HepG2 (cell line): ENCODE results near the gene FSCN2. TPM values are rescaled to one million over a fixed set of nuclear protein-coding genes. Genes with fewer than 3 reads are reported as not detected.

Experiments used
- ATAC-seq: fragments of 200-7000 bp; cut with Tn5 transposase; 3 replicates; pipeline ENCODE4 v1.9.1; 2020; ENCODE audit warnings: mild to moderate bottlenecking, moderate library complexity
- BruUV-seq: library from RNA; stranded (reverse); fragments of 400-500 nt; replicated peaks from 2 replicates; lab custom pipeline; 2021; lab: Mats Ljungman, UMichigan
- CTCF ChIA-PET: fragments of 300-600 bp; formaldehyde crosslinking; extraction: SDS; loops from one replicate; lab custom pipeline; 2021; ENCODE audit warnings: low total read pairs, inconsistent platforms, low intra/inter-chr PET ratio; lab: Yijun Ruan, JAX
- POLR2A ChIA-PET: fragments of 350-600 bp; sonication (Branson Sonifier 250); formaldehyde crosslinking; loops from one replicate; lab custom pipeline; 2020; ENCODE audit warnings: antibody characterized with exemption, inconsistent platforms; lab: Yijun Ruan, JAX
- DNase-seq: peaks from one replicate; pipeline ENCODE4 v3.0.0-alpha.2; 2015; ENCODE audit warnings: low spot score
- FAIRE-seq: peaks from 3 replicates; lab custom pipeline; 2011; peaks lifted over from hg19 to GRCh38; lab: Jason Lieb, UNC
- H2AFZ ChIP-seq: one replicate; pipeline ENCODE4 v1.6.1; 2011; ENCODE audit warnings: low read length, inconsistent platforms
- H3K27ac ChIP-seq: fragments of 300-600 bp; 3 replicates; pipeline ENCODE4 v1.8.0; 2011; ENCODE audit warnings: mixed run types, mild to moderate bottlenecking, mixed read lengths, low read length, inconsistent platforms; ENCODE audit not compliant: insufficient read depth; ENCODE audit errors: extremely low read length
- H3K27me3 ChIP-seq, 2 experiments: fragments of 200-600 bp in 1 of 2; 2 replicates in 1 of 2; 3 replicates in 1 of 2; pipeline versions ENCODE4 v1.6.0 to v1.8.0; 2011; ENCODE audit warnings: low read length in 2 of 2, mild to moderate bottlenecking in 2 of 2, moderate library complexity in 2 of 2, inconsistent platforms in 1 of 2; ENCODE audit not compliant: insufficient read depth in 2 of 2, control insufficient read depth in 1 of 2
- H3K36me3 ChIP-seq, 2 experiments: fragments of 200-600 bp in 1 of 2; replicated peaks in 1 of 2; 2 replicates in 1 of 2; 3 replicates in 1 of 2; pipeline versions ENCODE4 v1.5.1 to v1.8.0; 2011; ENCODE audit warnings: low read length in 2 of 2, inconsistent platforms in 1 of 2; ENCODE audit not compliant: insufficient read depth in 2 of 2, control insufficient read depth in 1 of 2
- H3K4me1 ChIP-seq: 2 replicates; pipeline ENCODE4 v1.5.1; 2012; ENCODE audit warnings: low read length, inconsistent platforms; ENCODE audit not compliant: insufficient read depth
- H3K4me2 ChIP-seq: 2 replicates; pipeline ENCODE4 v1.6.0; 2011; ENCODE audit warnings: low read depth, low read length, inconsistent platforms
- H3K4me3 ChIP-seq, 3 experiments: fragments of 200-600 bp in 1 of 3; sonication (generic), shearing (Covaris generic) in 1 of 3; replicated peaks in 1 of 3; 2 replicates each; pipeline ENCODE4 v1.5.1; 2011 to 2016; ENCODE audit warnings: low read length in 3 of 3, inconsistent platforms in 2 of 3, low read depth in 2 of 3, mild to moderate bottlenecking in 2 of 3, control low read depth in 1 of 3, mixed read lengths in 1 of 3; ENCODE audit not compliant: insufficient read depth in 1 of 3
- H3K79me2 ChIP-seq: one replicate; pipeline ENCODE4 v1.6.1; 2011; ENCODE audit warnings: low read length, inconsistent platforms; ENCODE audit not compliant: insufficient read depth
- H3K9ac ChIP-seq: 2 replicates; pipeline ENCODE4 v1.6.0; 2011; ENCODE audit warnings: mild to moderate bottlenecking, low read depth, low read length, inconsistent platforms; ENCODE audit not compliant: insufficient read depth
- H3K9me3 ChIP-seq: 2 replicates; pipeline ENCODE4 v1.5.1; 2012; ENCODE audit warnings: mild to moderate bottlenecking, low read length
- H4K20me1 ChIP-seq: 2 replicates; pipeline ENCODE4 v1.6.0; 2011; ENCODE audit warnings: inconsistent platforms, mild to moderate bottlenecking, low read length, moderate library complexity; ENCODE audit not compliant: insufficient read depth
- CHCHD3 ChIP-seq: sonication (generic); formaldehyde crosslinking; IDR thresholded peaks from 2 replicates; pipeline ENCODE4 v1.8.0; 2022; ENCODE audit warnings: mild to moderate bottlenecking, missing genetic modification reagents, moderate library complexity
- CTCF ChIP-seq: sonication (generic); formaldehyde crosslinking; IDR thresholded peaks from 2 replicates; pipeline ENCODE4 v1.5.0; 2020; ENCODE audit warnings: mild to moderate bottlenecking, missing genetic modification reagents, moderate library complexity
- HIC2 ChIP-seq: sonication (generic); formaldehyde crosslinking; IDR thresholded peaks from 2 replicates; pipeline ENCODE4 v1.9.0; 2022; ENCODE audit warnings: low read depth, missing genetic modification reagents
- RBFOX2 ChIP-seq: fragments of 200-400 bp; formaldehyde crosslinking; IDR thresholded peaks from 2 replicates; pipeline ENCODE4 v1.6.1; 2017; ENCODE audit warnings: low read depth, mild to moderate bottlenecking, low read length
- SP5 ChIP-seq: IDR thresholded peaks from 2 replicates; pipeline ENCODE4 v1.6.1; 2016; ENCODE audit warnings: low read depth, borderline replicate concordance
- ZNF383 ChIP-seq: sonication (generic); formaldehyde crosslinking; IDR thresholded peaks from 2 replicates; pipeline ENCODE4 v1.4.0; 2020; ENCODE audit warnings: missing genetic modification reagents, mild to moderate bottlenecking, borderline replicate concordance
- WGBS: methylation state at CpG from one replicate; pipeline ENCODE4 v1.1.6; 2017; ENCODE audit warnings: low lambda C conversion rate; 5-methylcytosine and 5-hydroxymethylcytosine counted together
- in situ Hi-C: cut with HindIII; loops from 2 replicates; pipeline ENCODE4 v1.10.0; 2017; ENCODE audit warnings: low pct_unique_long_range_greater_than_20kb; ENCODE audit not compliant: extremely low pct_ligation_motif_present
- intact Hi-C: fragments of 100-400 bp; cut with micrococcal nuclease; formaldehyde crosslinking; loops from one replicate; pipeline ENCODE4 v1.10.0; 2022; ENCODE audit not compliant: unreplicated experiment
- polyA plus RNA-seq, 8 experiments: library from polyadenylated mRNA; depleted of rRNA in 3 of 8; stranded (reverse) in 7 of 8; unstranded in 1 of 8; fragments of >200 nt; fragmentation: Illumina TruSeq in 4 of 8; extraction: Trizol in 4 of 8; gene quantifications; 2 replicates each; pipeline versions ENCODE4 v1.2.1 to v1.2.3, GENCODE V29; 2011 to 2016; ENCODE audit warnings: low read depth in 4 of 8, missing spikeins in 1 of 8, mixed read lengths in 1 of 8; ENCODE audit not compliant: insufficient read depth in 1 of 8
- total RNA-seq, 5 experiments: library from RNA; depleted of rRNA; stranded (reverse); fragments of >200 nt; fragmentation: Illumina TruSeq; extraction: Trizol; gene quantifications; 2 replicates each; pipeline ENCODE4 v1.2.3, GENCODE V29; 2016; ENCODE audit warnings: low read depth in 1 of 5

The FSCN2 gene
- total and polyA plus RNA-seq, 2 of the 13 experiments (the other 11 are each of a cell fraction or from before 2014, with no cell fraction given): 0.09 TPM; not detected in 1

GRCh38 chr17:81546906-81547613 is 18.9 kb downstream of the FSCN2 start:
- Histone ChIP-seq H3K36me3 (peaks cover 39 to 61% of the 10 kb centered on the region in 2 experiments), H3K9ac (no peak overlapping the region), H3K27me3 (no peaks in the 10 kb centered on the region; a peak in 1 of 5 replicates), H3K4me2 (no peak overlapping the region), H4K20me1 (peaks cover 4% of the 10 kb centered on the region; the same call in 1 of the 2 replicates), H3K27ac (no peak overlapping the region), H2AFZ (no peak overlapping the region), H3K4me1 (peaks cover 18% of the 10 kb centered on the region), H3K79me2 (peaks cover 10% of the 10 kb centered on the region), H3K9me3 (no peaks in the 10 kb centered on the region), H3K4me3 (no peak overlapping the region)
- no peak for FAIRE-seq
- POLR2A ChIA-PET: no interaction called here
- no TSS peak for BruUV-seq
- TF ChIP-seq RBFOX2: peak; percentile 52; the same call in 1 of the 2 replicates
- no peak for TF ChIP-seq CTCF
- no peak for DNase-seq
- in situ Hi-C loops (no loop called here), intact Hi-C loops (no loop called here)
- 97% methylated on average over 26 of the region's 36 CpGs for WGBS
- no peak for ATAC-seq
- CTCF ChIA-PET: no interaction called here

- ChIA-PET POLR2A (no interaction called here), CTCF (no interaction called here)
- no peak overlapping the region for H3K4me3 ChIP-seq
- H3K4me1 ChIP-seq: peaks cover 18% of the 10 kb centered on the region
- no peak overlapping the region for H2AFZ ChIP-seq
- intact Hi-C loops: no loop called here
- in situ Hi-C loops: no loop called here
- H3K79me2 ChIP-seq: peaks cover 10% of the 10 kb centered on the region
- H3K9ac ChIP-seq: no peak overlapping the region
- no peaks in the 10 kb centered on the region; a peak in 1 of 5 replicates for H3K27me3 ChIP-seq
- DNase-seq: no peak
- H3K9me3 ChIP-seq: no peaks in the 10 kb centered on the region
- peaks cover 4% of the 10 kb centered on the region; the same call in 1 of the 2 replicates for H4K20me1 ChIP-seq
- no peak for ATAC-seq
- WGBS: 89% methylated on average over 5 of the region's 14 CpGs
- peaks cover 39 to 57% of the 10 kb centered on the region in 2 experiments for H3K36me3 ChIP-seq
- TF ChIP-seq HIC2: no peak
- TF ChIP-seq ZNF383 (CRISPR knock-in tag): no peak
- no peak for TF ChIP-seq CHCHD3
- no peak for TF ChIP-seq SP5 (CRISPR knock-in tag)
- FAIRE-seq: no peak
- H3K4me2 ChIP-seq: no peak overlapping the region
- BruUV-seq: no TSS peak
- H3K27ac ChIP-seq: no peak overlapping the region
Observed at GRCh38 chr17:81547614-81547982, 19.4 kb downstream of the FSCN2 start.
